ENCODE data around the gene OR2A25.

Gene OR2A25

DNA sequence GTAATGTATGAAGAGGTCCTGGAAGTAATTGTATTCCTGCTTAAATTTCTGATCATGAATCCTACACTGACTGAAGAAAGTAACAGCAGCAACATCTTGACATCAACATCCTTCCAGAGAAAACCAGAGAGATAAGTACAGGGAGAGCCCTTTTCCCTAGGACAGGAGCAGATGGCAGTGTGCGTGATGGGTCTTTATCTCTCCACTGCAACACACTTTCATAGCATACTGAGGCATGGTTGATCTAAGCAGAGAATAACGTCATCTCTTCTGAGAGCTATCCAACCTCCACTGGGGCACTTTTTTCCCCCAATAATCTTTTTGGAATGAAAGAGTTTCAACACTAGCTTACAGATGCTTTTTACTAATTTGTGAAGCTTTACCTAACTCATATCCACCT, 342 bp downstream of the OR2A25 start:
- no peak for DNase-seq

DNA sequence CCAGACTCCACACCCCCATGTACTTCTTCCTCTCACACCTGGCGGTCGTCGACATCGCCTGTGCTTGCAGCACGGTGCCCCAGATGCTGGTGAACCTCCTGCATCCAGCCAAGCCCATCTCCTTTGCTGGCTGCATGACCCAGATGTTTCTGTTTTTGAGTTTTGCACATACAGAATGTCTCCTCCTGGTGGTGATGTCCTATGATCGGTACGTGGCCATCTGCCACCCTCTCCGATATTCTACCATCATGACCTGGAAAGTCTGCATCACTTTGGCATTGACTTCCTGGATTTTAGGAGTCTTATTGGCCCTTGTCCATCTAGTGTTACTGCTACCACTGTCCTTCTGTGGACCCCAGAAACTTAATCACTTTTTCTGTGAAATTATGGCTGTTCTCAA, 4.8 kb downstream of the OR2A25 start:
- DNase-seq: no peak

- no peak for DNase-seq
Observed at GRCh38 chr7:144085978-144086377, 16.4 kb downstream of the OR2A25 start, which contains the start of gene OR2A12. TSS of gene OR2A12 (plus strand) at chr7:144086278. CDS start at chr7:144095108, 8,830 bp downstream.

DNA sequence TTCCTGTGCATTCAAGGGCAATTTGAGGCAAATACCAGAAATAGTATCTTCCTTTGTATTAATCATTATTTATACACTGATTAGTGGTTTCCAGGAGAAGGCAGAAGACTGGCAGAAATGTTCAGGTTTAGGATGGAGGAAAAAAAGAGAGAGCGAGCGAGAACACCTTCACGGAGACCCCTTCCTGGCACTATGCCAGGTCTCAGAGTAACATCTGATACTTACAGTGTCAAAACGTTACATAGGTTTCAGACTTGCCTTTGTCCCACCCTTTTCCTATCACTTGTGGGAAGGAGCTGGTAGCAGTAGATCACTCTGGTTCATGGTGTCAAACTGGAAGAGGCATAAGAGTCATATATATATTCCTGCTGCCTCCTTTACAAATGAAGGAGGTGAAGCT, 17.1 kb downstream of the OR2A25 start:
- no peak for DNase-seq

GRCh38 chr7:144087230-144087629, 17.6 kb downstream of the OR2A25 start:
- no peak for DNase-seq

DNA sequence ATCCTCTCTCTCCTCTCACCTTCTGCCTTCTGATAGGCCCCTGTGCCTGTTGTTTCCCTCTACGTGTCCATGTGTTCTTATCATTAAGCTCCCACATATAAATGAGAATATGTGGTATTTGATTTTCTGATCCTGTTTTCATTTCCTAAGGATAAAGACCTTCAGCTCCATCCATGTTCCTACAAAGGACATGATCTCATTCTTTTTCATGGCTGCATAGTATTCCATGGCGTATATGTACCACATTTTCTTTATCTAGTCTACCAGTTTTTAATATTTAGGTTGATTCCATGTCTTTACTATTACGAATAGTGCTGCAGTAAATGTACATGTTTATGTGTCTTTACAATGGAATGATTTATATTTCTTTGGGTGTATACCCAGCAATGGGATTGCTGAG, 21.1 kb downstream of the OR2A25 start:
- DNase-seq: no peak

- DNase-seq: no peak
Observed at GRCh38 chr7:144098776-144099175, 29.2 kb downstream of the OR2A25 start.

DNA sequence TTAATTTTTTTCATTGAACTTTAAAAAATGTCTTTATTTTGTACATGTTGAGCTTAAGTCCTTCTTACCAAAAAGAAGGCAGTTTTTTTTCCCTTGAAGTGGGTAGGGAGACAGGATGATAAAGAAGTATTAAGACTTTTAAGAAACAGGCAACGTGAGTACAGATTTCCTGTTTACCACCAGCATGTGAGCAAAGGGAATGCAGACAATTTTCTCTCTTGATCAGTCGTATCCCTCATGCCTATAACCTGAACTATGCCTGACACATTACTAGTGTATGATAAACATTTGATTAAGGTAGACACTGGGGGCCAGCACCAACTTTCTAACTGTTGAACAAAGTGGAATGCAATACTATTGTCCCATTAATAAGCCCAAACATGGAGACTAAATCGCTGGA, 31.0 kb downstream of the OR2A25 start:
- DNase-seq: no peak

DNA sequence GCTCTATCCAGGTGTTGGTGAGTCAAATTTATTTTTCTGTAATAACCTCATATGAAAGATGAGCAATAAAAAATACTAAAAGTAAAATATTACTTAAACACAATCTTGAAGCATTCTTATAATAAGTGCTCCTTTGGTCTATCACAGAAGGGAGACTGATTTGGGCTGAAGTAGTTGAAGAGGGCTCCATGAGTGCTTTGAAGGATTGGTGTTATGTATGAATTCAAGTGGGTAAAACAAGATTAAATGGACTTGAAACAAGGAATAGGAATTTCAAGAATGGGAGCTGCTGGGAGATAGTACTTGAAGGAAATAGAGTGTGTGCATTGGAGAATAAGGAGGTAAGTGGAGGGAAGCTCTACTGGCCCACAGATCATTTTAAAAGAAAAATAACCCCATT, 32.4 kb downstream of the OR2A25 start:
- no peak for DNase-seq

GRCh38 chr7:144105211-144105610, 35.6 kb downstream of the OR2A25 start:
- DNase-seq: no peak

- DNase-seq: no peak
Observed at GRCh38 chr7:144109283-144109682, 39.7 kb downstream of the OR2A25 start, which contains the start of gene OR2A2. TSS of gene OR2A2 (plus strand) at chr7:144109583. CDS start at chr7:144109583, 0 bp downstream.

DNA sequence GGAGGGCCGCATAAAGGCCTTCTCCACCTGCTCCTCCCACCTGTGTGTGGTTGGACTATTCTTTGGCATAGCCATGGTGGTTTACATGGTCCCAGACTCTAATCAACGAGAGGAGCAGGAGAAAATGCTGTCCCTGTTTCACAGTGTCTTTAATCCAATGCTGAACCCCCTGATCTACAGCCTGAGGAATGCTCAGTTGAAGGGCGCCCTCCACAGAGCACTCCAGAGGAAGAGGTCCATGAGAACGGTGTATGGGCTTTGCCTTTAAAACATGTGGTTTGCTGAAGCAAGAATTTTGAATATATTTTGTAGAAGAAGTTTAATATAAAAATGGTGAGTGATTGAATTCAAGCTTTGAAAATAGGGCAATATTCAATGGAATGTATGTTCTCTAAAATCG, 40.7 kb downstream of the OR2A25 start:
- no peak for DNase-seq

DNA sequence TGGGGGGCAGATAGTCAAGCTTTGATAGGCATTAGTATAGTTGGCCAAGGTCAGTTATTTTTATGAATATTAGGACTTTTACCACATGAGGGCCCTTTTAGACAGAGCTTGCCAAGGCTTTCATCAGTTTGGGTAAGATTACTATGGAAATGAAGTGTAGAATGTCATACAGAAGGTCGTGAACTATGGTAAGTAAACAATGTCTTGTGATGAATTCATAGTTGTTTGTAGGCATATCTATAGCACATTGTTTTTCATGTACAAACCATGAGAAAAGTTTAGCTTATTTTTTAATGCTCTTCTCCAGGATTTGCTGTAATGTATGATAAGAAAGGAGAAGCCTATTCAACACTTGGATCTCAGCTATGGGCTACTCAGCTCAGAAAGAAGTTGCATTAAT, 44.0 kb downstream of the OR2A25 start:
- no peak for DNase-seq

- no peak for DNase-seq
Observed at GRCh38 chr7:144118341-144118740, 48.7 kb downstream of the OR2A25 start.

- DNase-seq: no peak
Observed at GRCh38 chr7:144122876-144123275, 53.3 kb downstream of the OR2A25 start, which contains the start of gene OR2A14. TSS of gene OR2A14 (plus strand) at chr7:144123176. CDS start at chr7:144129113, 5,937 bp downstream.
